Suprapubic skin (tissue), 4 donors: ENCODE results near the gene BIRC6.

Experiments used
- EP300 ChIP-seq: sonication (generic); formaldehyde crosslinking; IDR thresholded peaks from one replicate; pipeline ENCODE4 v1.6.1; 2017; ENCODE audit warnings: antibody characterized with exemption
- POLR2AphosphoS5 ChIP-seq, 3 donors: sonication (generic); formaldehyde crosslinking; IDR thresholded peaks; one replicate each; pipeline ENCODE4 v1.6.1; 2017; ENCODE audit warnings: antibody characterized with exemption in 3 of 3
- TF ChIP-seq, protein P1 (sequence below), 2 donors: fragments of 200-600 bp in 1 of 2; fragments of 450-650 bp in 1 of 2; sonication (generic) in 1 of 2; IDR thresholded peaks; one replicate each; pipeline ENCODE4 v1.5.1; 2016 to 2019; ENCODE audit warnings: antibody characterized with exemption in 2 of 2, mild to moderate bottlenecking in 1 of 2, moderate library complexity in 1 of 2

DNA sequence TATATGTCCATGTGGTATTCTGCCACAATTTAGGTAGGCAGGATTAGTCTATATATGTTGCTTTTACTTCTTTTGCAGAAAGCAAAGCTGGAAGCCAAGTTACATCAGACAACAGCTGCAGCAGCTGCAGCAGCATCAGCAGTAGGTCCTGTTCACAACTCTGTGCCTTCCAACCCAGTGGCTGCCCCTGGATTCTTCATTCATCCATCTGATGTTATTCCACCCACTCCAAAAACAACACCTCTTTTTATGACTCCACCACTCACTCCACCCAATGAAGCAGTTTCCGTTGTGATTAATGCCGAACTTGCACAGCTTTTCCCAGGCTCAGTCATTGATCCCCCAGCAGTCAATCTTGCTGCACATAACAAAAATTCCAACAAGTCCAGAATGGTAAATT, 107.6 kb downstream of the BIRC6 start:
- TF ChIP-seq EP300 (no peak), POLR2AphosphoS5 (IDR thresholded peaks at IDR 0.05) (no peak)
- TF ChIP-seq, protein P1, sequence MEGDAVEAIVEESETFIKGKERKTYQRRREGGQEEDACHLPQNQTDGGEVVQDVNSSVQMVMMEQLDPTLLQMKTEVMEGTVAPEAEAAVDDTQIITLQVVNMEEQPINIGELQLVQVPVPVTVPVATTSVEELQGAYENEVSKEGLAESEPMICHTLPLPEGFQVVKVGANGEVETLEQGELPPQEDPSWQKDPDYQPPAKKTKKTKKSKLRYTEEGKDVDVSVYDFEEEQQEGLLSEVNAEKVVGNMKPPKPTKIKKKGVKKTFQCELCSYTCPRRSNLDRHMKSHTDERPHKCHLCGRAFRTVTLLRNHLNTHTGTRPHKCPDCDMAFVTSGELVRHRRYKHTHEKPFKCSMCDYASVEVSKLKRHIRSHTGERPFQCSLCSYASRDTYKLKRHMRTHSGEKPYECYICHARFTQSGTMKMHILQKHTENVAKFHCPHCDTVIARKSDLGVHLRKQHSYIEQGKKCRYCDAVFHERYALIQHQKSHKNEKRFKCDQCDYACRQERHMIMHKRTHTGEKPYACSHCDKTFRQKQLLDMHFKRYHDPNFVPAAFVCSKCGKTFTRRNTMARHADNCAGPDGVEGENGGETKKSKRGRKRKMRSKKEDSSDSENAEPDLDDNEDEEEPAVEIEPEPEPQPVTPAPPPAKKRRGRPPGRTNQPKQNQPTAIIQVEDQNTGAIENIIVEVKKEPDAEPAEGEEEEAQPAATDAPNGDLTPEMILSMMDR (IDR thresholded peaks at IDR 0.05) = no peak
